Sigmoid colon (tissue), 7 donors: ENCODE data around the gene MARK3. TPM values are rescaled to one million over a fixed set of nuclear protein-coding genes. Genes with fewer than 3 reads are reported as not detected.

Experiments
- DNase-seq: peaks from one replicate; pipeline ENCODE4 v3.0.0-alpha.2; 2019
- H3K27ac ChIP-seq, 4 donors: fragments of 200-600 bp; sonication (generic); one replicate each; pipeline ENCODE4 v1.5.1; 2016 to 2019; ENCODE audit warnings: mild to moderate bottlenecking in 1 of 4
- H3K27me3 ChIP-seq, 3 donors: fragments of 200-600 bp; sonication (generic); one replicate each; pipeline ENCODE4 v1.5.1; 2019; ENCODE audit warnings: mild to moderate bottlenecking in 1 of 3
- H3K36me3 ChIP-seq, 4 donors: fragments of 200-600 bp; sonication (generic); one replicate each; pipeline ENCODE4 v1.5.1; 2016 to 2019
- H3K4me1 ChIP-seq, 4 donors: fragments of 200-600 bp; sonication (generic); one replicate each; pipeline ENCODE4 v1.5.1; 2017 to 2019
- H3K4me3 ChIP-seq, 4 donors: fragments of 200-600 bp; sonication (generic); one replicate each; pipeline ENCODE4 v1.5.1; 2017 to 2019; ENCODE audit warnings: mild to moderate bottlenecking in 2 of 4, moderate library complexity in 1 of 4
- H3K9me3 ChIP-seq, 4 donors: fragments of 200-600 bp in 3 of 4; sonication (generic) in 3 of 4; one replicate each; pipeline versions ENCODE4 v1.5.1 to v1.6.1; 2013 to 2019
- CTCF ChIP-seq, 4 experiments: fragments of 450-650 bp in 3 of 4; fragments of 200-600 bp in 1 of 4; IDR thresholded peaks; one replicate each; pipeline ENCODE4 v1.5.1; 2016 to 2019; ENCODE audit warnings: antibody characterized with exemption in 4 of 4, mild to moderate bottlenecking in 3 of 4, moderate library complexity in 2 of 4
- EP300 ChIP-seq, 4 donors: sonication (generic); formaldehyde crosslinking; IDR thresholded peaks; one replicate each; pipeline ENCODE4 v1.6.1; 2017; ENCODE audit warnings: antibody characterized with exemption in 4 of 4
- POLR2A ChIP-seq, 2 donors: fragments of 450-650 bp; IDR thresholded peaks; one replicate each; pipeline ENCODE4 v1.6.1; 2016; ENCODE audit warnings: antibody characterized with exemption in 2 of 2, mild to moderate bottlenecking in 2 of 2, moderate library complexity in 2 of 2
- POLR2AphosphoS5 ChIP-seq, 4 donors: sonication (generic); formaldehyde crosslinking; IDR thresholded peaks; one replicate each; pipeline ENCODE4 v1.6.1; 2017; ENCODE audit warnings: antibody characterized with exemption in 4 of 4
- WGBS, 2 donors: extraction: QIAGEN DNeasy Blood & Tissue Kit; methylation state at CpG; one replicate each; pipeline ENCODE4 v1.1.7; 2013; 5-methylcytosine and 5-hydroxymethylcytosine counted together
- intact Hi-C: fragments of 100-400 bp; cut with DNase I; formaldehyde crosslinking; loops from one replicate; pipeline ENCODE4 v1.15.1; 2023
- polyA plus RNA-seq, 3 donors: library from polyadenylated mRNA; stranded (reverse); fragments of 200-250 nt; gene quantifications; one replicate each; pipeline ENCODE4 v1.2.3, GENCODE V29; 2013
- total RNA-seq, 4 donors: library from RNA; depleted of rRNA; stranded (reverse); fragments of >200 nt; gene quantifications; one replicate each; pipeline ENCODE4 v1.1.0, GENCODE V29; 2016
- donor health status: healthy with polysubstance abuse.
- donor health status: Bipolar disorder and iron deficiency.
- donor health status: healthy.

Gene MARK3
- total and polyA plus RNA-seq, 7 donors = 21.6 to 104 (median 66.7) TPM

DNA sequence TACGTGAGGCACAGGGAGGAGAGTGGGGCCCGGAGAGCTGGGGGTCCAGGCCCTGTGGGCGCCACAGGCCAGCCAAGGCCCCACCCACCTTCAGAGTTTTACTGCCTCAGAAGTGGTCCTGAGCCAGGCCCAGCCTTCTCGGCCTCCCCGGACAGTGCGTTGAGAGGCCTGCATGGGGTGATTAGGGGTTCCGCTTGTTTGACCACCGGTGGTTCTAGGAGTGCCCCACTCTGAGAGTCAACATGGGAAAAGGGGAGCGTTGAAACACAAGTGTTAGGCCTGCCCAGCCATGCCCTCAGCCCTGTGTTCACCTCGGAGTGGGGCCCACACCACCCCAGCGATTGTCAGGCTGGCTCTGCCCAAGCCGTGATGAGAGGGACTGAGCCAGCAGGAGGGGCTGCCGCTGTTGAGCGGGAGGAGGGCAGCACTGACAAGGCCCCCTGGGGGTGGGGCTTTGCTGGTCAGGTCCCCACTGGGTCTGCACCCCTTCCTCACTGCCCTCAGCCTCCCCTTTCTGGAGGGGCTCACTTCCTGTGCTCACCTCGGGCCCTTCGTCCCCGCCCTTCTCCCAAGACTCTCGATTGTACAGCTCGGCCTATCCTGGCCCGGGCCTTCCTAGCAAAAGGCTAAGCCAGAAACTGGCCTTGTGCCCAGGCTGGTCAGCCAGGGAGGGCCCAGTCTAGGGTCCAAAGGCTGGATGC lies 132.7 kb downstream of the MARK3 start:
- 45 to 59% methylated on average over 20 of the region's 20 CpGs for WGBS, 2 donors
- TF ChIP-seq CTCF (IDR thresholded peaks at IDR 0.05) = no peak
- no peak for TF ChIP-seq POLR2AphosphoS5 (IDR thresholded peaks at IDR 0.05)
- TF ChIP-seq EP300 (IDR thresholded peaks at IDR 0.05) = no peak
- no peak for TF ChIP-seq POLR2A (IDR thresholded peaks at IDR 0.05)
- peak overlapping the region; percentile 86 to 98 (median 93) for H3K27ac ChIP-seq
- H3K9me3 ChIP-seq = no peaks in the 10 kb centered on the region
- peaks cover 5 to 12% (median 11%) of the 10 kb centered on the region in 4 donors for H3K36me3 ChIP-seq
- H3K27me3 ChIP-seq = no peaks in the 10 kb centered on the region
- peaks cover 0 to 53% (median 45%) of the 10 kb centered on the region in 4 donors for H3K4me1 ChIP-seq
- intact Hi-C loops = loop anchor here (1.0 kb wide), 1 partner anchor 28 kb away; no protein-coding TSS in a partner anchor
- H3K4me3 ChIP-seq = no peak overlapping the region
- DNase-seq = peak; percentile 81

- peaks cover 0 to 53% (median 45%) of the 10 kb centered on the region in 4 donors for H3K4me1 ChIP-seq
Measured at GRCh38 chr14:103518422-103519042, 133.3 kb downstream of the MARK3 start.

GRCh38 chr14:103519043-103519836 lies 134.0 kb downstream of the MARK3 start:
- H3K27ac ChIP-seq = peak overlapping the region; percentile 86 to 98 (median 93)
- no peak overlapping the region for H3K4me3 ChIP-seq
- peaks cover 0 to 50% (median 45%) of the 10 kb centered on the region in 4 donors for H3K4me1 ChIP-seq
- no peaks in the 10 kb centered on the region for H3K27me3 ChIP-seq
- H3K36me3 ChIP-seq = peaks cover 5 to 12% (median 11%) of the 10 kb centered on the region in 4 donors
- no peaks in the 10 kb centered on the region for H3K9me3 ChIP-seq
- DNase-seq = peak; percentile 76
- TF ChIP-seq EP300 (IDR thresholded peaks at IDR 0.05) (no peak), CTCF (IDR thresholded peaks at IDR 0.05) (no peak), POLR2AphosphoS5 (IDR thresholded peaks at IDR 0.05) (peak in 3 of 4 donors; percentile 6 to 73 (median 15)), POLR2A (IDR thresholded peaks at IDR 0.05) (no peak)
- 47 to 51% methylated on average over 13 of the region's 13 CpGs for WGBS, 2 donors
- intact Hi-C loops = no loop called here

More at GRCh38 chr14:103518422-103519042, 133.3 kb downstream of the MARK3 start:
- WGBS, 2 donors = 27 to 54% methylated on average over 9 of the region's 9 CpGs
- intact Hi-C loops = loop anchor here (1.0 kb wide), 1 partner anchor 28 kb away; no protein-coding TSS in a partner anchor
- peak overlapping the region; percentile 86 to 98 (median 93) for H3K27ac ChIP-seq
- no peaks in the 10 kb centered on the region for H3K9me3 ChIP-seq
- H3K4me3 ChIP-seq = no peak overlapping the region
- peaks cover 5 to 12% (median 11%) of the 10 kb centered on the region in 4 donors for H3K36me3 ChIP-seq
- peak; percentile 92 for DNase-seq
- TF ChIP-seq POLR2AphosphoS5 (IDR thresholded peaks at IDR 0.05) = peak in 3 of 4 donors; percentile 10 to 72 (median 63)
- TF ChIP-seq POLR2A (IDR thresholded peaks at IDR 0.05) = no peak
- peak; percentile 90 to 98 (median 96) for TF ChIP-seq CTCF (IDR thresholded peaks at IDR 0.05)
- H3K27me3 ChIP-seq = no peaks in the 10 kb centered on the region

- Histone ChIP-seq H3K36me3 (peaks cover 5 to 12% (median 11%) of the 10 kb centered on the region in 4 donors), H3K27ac (peak overlapping the region; percentile 86 to 98 (median 93)), H3K4me1 (peaks cover 0 to 56% (median 51%) of the 10 kb centered on the region in 4 donors), H3K9me3 (no peaks in the 10 kb centered on the region), H3K27me3 (no peaks in the 10 kb centered on the region), H3K4me3 (peak overlapping the region; percentile 64 to 85 (median 78))
- DNase-seq = peak; percentile 76
- TF ChIP-seq CTCF (IDR thresholded peaks at IDR 0.05) (no peak), POLR2AphosphoS5 (IDR thresholded peaks at IDR 0.05) (peak in 1 of 4 donors; percentile 32)
- intact Hi-C loops = no loop called here
- 62 to 78% methylated on average over 22 of the region's 22 CpGs for WGBS, 2 donors
Measured at GRCh38 chr14:103519837-103520212, 134.6 kb downstream of the MARK3 start.
